ENCODE data around the gene OLFML2B. TPM values are rescaled to one million over a fixed set of nuclear protein-coding genes. Genes with fewer than 3 reads are reported as not detected.

OLFML2B gene
- total RNA-seq, 1 experiment from 2014 or later: not detected

GRCh38 chr1:161970633-161971032, 53.0 kb downstream of the OLFML2B start:
- Histone ChIP-seq H4K20me1 (ENCODE audit: insufficient read depth) (no peaks in the 10 kb centered on the region), H3K4me1 (replicated peaks; ENCODE audit: insufficient read depth) (no peaks in the 10 kb centered on the region), H3K9me3 (ENCODE audit: insufficient read depth, low read depth) (peaks cover 2% of the 10 kb centered on the region; the same call in 1 of the 2 replicates), H3K9me2 (ENCODE audit: insufficient read depth) (no peaks in the 10 kb centered on the region), H3F3A (ENCODE audit: insufficient read depth, low read depth) (no peaks in the 10 kb centered on the region), H3K27me3 (ENCODE audit: insufficient read depth, low read depth) (peaks cover 6% of the 10 kb centered on the region; the same call in 1 of the 2 replicates), H2AFZ (no peak overlapping the region), H3K79me2 (ENCODE audit: low read depth) (no peaks in the 10 kb centered on the region), H3K36me3 (ENCODE audit: low read depth) (no peaks in the 10 kb centered on the region), H3K4me2 (no peak overlapping the region), H3K27ac (no peak overlapping the region), H3K4me3 (no peak overlapping the region)
- TF ChIP-seq EZH2 (IDR thresholded peaks at IDR 0.05; ENCODE audit: low read depth) (no peak), CTCF (conservative IDR thresholded peaks at IDR 0.05) (no peak)
- no TSS peak for BruUV-seq (replicated peaks)
- CTCF ChIA-PET: no interaction called here
- intact Hi-C loops (cut with micrococcal nuclease; ENCODE audit: unreplicated experiment): no loop called here
- DNase-seq: no peak
- POLR2A ChIA-PET (ENCODE audit: unreplicated experiment): no interaction called here

GRCh38 chr1:161970036-161970435, 53.6 kb downstream of the OLFML2B start:
- Histone ChIP-seq H3K27me3 (ENCODE audit: insufficient read depth, low read depth) (0 out of 2 replicates have a peak, but pooled peaks cover 4% of the 10 kb centered on the region), H2AFZ (no peak overlapping the region), H3K4me3 (no peak overlapping the region), H3K9me3 (ENCODE audit: insufficient read depth, low read depth) (0 out of 2 replicates have a peak, but pooled peaks cover 3% of the 10 kb centered on the region), H3F3A (ENCODE audit: insufficient read depth, low read depth) (no peaks in the 10 kb centered on the region), H3K4me2 (no peak overlapping the region), H3K9me2 (ENCODE audit: insufficient read depth) (no peaks in the 10 kb centered on the region), H4K20me1 (ENCODE audit: insufficient read depth) (no peaks in the 10 kb centered on the region), H3K79me2 (ENCODE audit: low read depth) (no peaks in the 10 kb centered on the region), H3K27ac (no peak overlapping the region), H3K36me3 (ENCODE audit: low read depth) (no peaks in the 10 kb centered on the region), H3K4me1 (replicated peaks; ENCODE audit: insufficient read depth) (no peaks in the 10 kb centered on the region)
- intact Hi-C loops (cut with micrococcal nuclease; ENCODE audit: unreplicated experiment): no loop called here
- ChIA-PET CTCF (no interaction called here), POLR2A (ENCODE audit: unreplicated experiment) (no interaction called here)
- no TSS peak for BruUV-seq (replicated peaks)
- TF ChIP-seq EZH2 (IDR thresholded peaks at IDR 0.05; ENCODE audit: low read depth): no peak
- no peak for TF ChIP-seq CTCF (conservative IDR thresholded peaks at IDR 0.05)
- DNase-seq: no peak

- H3K4me3 ChIP-seq: no peak overlapping the region
- no peaks in the 10 kb centered on the region for H3K9me2 ChIP-seq (ENCODE audit: insufficient read depth)
- no peak for DNase-seq
- no TSS peak for BruUV-seq (replicated peaks)
- no peak overlapping the region for H3K27ac ChIP-seq
- H3K27me3 ChIP-seq (ENCODE audit: insufficient read depth, low read depth): no peaks in the 10 kb centered on the region
- POLR2A ChIA-PET (ENCODE audit: unreplicated experiment): no interaction called here
- 0 out of 2 replicates have a peak, but pooled peaks cover 3% of the 10 kb centered on the region for H3K9me3 ChIP-seq (ENCODE audit: insufficient read depth, low read depth)
- TF ChIP-seq EZH2 (IDR thresholded peaks at IDR 0.05; ENCODE audit: low read depth): no peak
- TF ChIP-seq CTCF (conservative IDR thresholded peaks at IDR 0.05): no peak
- no peak overlapping the region for H3K4me2 ChIP-seq
- intact Hi-C loops (cut with micrococcal nuclease; ENCODE audit: unreplicated experiment): no loop called here
- H3F3A ChIP-seq (ENCODE audit: insufficient read depth, low read depth): no peaks in the 10 kb centered on the region
- H3K4me1 ChIP-seq (replicated peaks; ENCODE audit: insufficient read depth): peaks cover 14% of the 10 kb centered on the region; the same call in 1 of the 2 replicates
- no peaks in the 10 kb centered on the region for H4K20me1 ChIP-seq (ENCODE audit: insufficient read depth)
- CTCF ChIA-PET: no interaction called here
- H3K36me3 ChIP-seq (ENCODE audit: low read depth): no peaks in the 10 kb centered on the region
- H3K79me2 ChIP-seq (ENCODE audit: low read depth): no peaks in the 10 kb centered on the region
- H2AFZ ChIP-seq: no peak overlapping the region
These were observed 57.6 kb downstream of the OLFML2B start for GRCh38 chr1:161966067-161966466.

Data from PC-9 (cell line).